K562 (cell line): ENCODE results near the gene TANGO6.

Experiments
- FOXM1 ChIP-seq, 2 experiments: fragments of 450-650 bp in 1 of 2; sonication (generic) in 1 of 2; formaldehyde crosslinking in 1 of 2; IDR thresholded peaks; 2 replicates each; pipeline versions ENCODE4 v1.6.1 to v1.9.0; 2017 to 2022; ENCODE audit warnings: low read depth in 2 of 2, mild to moderate bottlenecking in 2 of 2, missing genetic modification reagents in 1 of 2, moderate library complexity in 1 of 2
- KLF16 ChIP-seq: IDR thresholded peaks from 2 replicates; pipeline ENCODE4 v1.6.1; 2016; ENCODE audit warnings: antibody characterized with exemption

- no peak for TF ChIP-seq FOXM1 (IDR thresholded peaks at IDR 0.05; ENCODE audit: low read depth)
- TF ChIP-seq FOXM1 (CRISPR knock-in tag; IDR thresholded peaks at IDR 0.05; ENCODE audit: low read depth): no peak
- TF ChIP-seq KLF16: no peak
These were observed 19.8 kb upstream of the TANGO6 start for GRCh38 chr16:68823401-68824135.
